Activated CD8-positive, alpha-beta memory T cell treated with anti-CD3 and anti-CD28 coated beads, Interleukin-2, amount 50 U/mL, for 1 hour (primary cell): ENCODE data around the gene BRD1.
"Not testable (repeated sequence)": the region's sequence is repeated elsewhere in the genome, so short reads cannot be mapped to it uniquely, and the experiment has no call there.

Experiments
- DNase-seq: peaks from one replicate; pipeline ENCODE4 v3.0.0-alpha.2; 2020; ENCODE audit errors: extremely low read depth

The BRD1 gene

DNA sequence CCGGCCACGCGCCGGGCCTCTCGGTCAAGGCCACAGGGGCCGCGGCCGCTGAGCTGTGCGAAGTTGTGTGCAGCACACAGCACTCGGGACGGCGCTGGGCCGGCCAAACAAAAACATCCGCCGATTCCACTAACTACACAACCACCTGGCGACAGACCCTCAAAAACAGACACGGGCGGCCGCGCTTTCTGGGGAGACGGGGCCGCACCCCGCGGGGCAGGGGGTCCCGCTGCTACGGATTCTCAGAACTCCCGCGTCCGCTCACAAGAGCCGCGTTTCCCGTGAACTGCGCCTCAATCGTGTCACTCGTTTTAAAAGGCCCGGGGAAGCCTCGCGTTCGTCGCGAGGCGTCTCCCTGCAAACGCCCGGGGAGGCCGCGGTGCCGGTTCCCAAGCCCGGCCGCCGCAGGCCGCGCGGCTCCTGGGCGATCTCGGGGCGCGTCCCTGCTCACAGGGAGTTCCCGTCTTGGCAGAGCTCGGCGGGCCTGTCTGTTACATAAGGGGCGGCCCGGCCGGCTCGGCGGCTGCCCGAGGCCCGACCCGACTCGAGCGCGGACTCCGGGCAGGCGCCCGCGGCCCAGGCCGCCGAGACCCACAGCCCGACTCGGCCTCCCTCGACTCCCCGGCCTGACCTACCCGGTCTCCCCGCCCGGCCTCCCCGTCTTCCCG, 936 bp downstream of the BRD1 start:
- no peak for DNase-seq

DNA sequence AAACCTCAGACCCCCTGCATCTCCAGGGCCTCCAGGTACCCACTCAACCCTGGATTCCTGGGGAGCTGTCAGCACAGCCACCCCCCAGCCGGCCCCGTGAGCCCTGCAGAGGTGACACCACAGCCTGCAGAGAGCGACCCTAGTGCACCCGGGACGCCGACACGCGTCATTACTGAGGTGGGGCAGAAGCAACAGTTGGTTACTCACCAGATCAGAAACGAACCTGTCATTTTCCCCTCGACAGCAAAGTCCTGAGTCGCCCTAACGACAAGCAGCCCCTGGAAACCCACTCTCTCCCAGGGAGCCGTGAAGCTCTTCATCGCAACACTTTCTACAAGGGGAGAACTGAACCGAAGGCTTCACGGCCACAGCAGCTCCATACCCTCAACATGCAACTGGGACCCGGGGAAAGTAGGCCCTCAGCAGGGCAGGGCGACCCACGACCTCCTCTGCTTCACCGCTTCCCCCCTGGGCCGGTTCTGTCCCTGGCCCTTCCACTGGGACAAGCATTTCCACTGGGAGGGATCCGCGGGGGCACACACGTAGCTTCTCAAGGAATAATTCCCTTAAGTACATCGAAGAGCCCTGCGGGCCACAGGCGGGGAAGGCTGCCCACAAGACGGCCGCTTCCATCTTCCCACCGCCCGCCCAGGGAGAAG, 1.6 kb downstream of the BRD1 start:
- peak; percentile 71 for DNase-seq

DNA sequence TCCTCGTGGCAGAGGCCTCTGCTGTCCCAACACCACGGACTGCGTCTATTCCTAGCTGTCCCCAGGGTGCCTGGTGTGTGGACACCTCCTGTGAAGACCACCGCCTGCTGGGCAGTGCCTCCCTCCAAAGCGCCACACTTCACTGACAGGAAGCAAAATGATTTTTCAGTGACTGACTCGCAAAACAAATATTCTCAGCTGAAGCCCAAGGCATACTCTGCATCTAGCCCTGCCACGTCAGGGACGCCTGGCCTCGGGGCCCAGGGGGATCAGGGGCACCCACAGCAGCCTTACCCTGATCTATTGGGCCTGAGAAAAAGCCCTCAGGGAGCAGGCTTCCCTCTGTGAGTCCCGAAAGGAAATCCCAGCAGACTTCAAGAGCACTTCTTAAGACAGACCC, 2.2 kb downstream of the BRD1 start:
- DNase-seq = no peak

DNA sequence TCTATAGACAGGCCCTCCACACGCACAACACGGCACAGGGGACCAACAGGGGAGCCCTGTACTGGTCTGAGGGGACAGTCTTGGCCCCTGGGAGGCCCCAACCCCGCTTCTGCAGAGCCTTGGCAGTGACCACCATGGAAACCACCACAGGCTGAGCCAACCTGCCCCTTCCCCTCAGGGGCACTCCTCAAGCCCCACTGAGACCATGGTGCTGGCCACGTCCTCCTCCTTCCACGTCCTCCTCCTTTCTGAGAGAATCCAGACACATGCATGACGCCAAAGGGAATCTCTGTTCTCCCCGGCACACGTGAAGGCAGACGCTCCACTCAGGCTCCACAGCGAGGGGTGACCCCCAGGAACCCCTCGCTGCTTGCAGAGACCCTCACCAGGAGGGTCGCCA, 2.7 kb downstream of the BRD1 start:
- DNase-seq = no peak

DNA sequence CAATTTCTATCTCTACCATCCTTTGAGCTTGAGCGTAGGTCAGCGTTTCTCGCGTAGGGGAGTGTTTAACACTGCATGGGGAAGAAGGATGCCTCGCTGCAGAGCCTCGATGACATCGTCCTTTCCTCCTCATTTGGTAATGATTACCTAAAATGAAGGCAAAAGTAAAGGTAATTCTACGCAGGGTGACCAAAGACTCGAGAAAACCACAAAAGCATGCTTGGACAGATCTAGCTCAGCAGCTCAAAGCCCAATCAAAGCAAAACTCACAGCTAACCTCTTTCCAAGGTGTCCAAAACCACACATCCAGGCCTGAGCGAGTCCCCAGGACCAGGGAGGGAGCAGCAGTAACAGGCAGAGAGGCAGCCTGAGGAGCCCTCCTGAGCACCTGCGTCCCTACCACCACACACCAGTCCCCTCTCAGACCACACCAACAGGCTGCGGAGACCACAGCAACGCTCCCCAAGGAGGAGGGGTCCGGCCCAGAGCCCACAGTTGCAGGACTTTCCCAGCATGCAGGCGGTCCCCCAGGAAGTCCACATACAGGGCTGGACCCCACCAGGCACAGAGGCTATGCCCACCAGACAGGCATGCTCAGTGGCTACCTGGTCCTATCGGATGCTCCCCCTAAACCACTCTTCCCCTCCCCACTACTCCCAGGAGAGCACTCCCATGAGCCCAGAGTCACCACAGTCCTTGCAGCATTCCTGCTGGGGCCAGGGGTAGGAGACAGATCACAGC, 3.3 kb downstream of the BRD1 start:
- DNase-seq = no peak

DNA sequence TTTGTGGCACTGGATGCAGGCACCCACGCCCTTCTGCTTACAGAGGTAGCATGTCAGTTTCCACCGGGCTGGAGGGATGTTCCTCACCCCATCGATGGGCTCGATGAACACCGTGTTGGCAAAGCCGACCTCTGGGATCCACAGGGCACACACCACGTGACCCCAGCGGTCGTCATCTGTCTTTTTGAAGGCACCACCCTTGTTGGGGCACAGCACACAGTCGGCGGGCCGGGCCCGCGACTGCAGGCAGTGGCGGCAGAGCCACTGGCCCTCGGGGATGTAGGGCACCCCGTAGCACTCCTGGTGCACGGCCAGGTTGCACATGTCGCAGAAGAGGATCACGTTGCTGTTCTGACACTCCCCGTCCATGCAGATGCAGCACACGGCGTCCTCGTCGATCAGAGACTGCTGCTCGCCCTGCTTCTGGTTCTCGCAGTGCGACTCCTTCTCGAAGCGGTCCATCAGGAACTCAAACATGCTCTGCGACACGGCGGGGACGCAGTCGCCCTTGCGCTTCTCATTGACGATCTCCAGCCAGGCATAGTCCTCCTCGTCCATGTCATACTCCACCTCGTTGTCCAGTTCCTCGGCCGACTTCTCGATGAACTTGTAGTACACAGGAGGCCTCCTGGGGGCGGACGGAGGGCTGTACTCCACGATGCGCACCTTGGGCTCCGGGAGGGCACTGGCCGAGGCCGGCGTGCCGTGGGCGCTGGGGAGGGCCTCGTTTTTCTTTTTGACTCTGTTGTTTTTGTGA, 4.2 kb downstream of the BRD1 start:
- DNase-seq = no peak

DNA sequence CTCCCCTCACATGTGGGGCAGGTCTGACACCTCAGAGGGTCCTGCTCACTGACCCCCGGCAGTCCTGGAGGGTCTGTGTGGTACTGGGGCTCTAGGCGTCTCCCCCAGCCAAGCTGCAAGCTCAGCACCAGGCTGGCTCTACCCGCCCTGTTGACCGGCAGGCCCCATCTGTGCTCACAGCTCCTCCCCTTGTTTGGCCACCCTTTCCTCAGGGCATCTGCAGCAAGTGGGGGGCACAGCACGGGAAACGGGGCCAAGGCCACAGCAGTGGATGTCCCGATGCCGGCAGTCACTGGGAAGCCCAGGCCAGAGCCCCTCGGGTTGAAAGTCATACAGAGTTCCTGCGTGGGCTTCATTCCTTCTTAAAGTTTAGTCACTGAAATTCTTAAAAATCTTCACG, 5.9 kb downstream of the BRD1 start:
- not testable (repeated sequence) for DNase-seq

DNA sequence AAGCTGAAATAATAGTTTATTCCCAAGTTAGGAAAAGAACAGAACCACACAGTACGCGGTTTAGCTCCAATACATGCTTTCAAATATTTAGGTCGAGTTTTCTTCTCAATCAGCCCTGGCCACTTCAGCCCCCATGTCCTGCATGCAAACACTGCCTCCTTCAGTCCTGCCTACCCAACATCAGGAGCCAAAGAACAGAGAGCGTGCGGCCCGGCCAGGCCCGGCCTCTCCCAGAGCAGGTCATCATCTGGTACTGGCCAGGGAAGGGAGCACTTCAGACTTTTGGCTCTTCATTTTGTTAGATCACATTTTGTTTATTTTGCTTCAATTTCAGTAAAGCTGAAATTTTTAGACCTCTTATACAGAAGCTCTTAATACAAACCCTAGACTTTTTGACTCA, 6.7 kb downstream of the BRD1 start:
- DNase-seq = no peak

DNA sequence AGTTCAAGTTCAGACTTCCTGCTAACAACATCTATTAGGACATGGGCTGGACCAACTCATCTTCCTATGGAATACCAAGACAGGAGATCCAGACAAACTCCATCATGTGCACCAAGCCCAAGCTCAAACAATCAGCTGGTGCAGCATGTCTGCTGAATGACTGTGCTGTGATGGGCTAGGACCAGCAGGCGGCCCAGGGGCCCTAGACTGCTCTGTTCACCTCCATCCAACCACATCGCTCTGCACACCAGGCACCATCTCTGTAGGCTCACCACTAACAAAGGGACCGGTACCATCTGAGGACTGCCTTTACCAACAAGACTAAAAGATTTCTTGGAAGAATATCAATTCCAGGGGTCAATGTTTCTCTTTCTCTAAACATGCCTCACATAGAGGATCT, 10.3 kb downstream of the BRD1 start:
- DNase-seq = no peak

DNA sequence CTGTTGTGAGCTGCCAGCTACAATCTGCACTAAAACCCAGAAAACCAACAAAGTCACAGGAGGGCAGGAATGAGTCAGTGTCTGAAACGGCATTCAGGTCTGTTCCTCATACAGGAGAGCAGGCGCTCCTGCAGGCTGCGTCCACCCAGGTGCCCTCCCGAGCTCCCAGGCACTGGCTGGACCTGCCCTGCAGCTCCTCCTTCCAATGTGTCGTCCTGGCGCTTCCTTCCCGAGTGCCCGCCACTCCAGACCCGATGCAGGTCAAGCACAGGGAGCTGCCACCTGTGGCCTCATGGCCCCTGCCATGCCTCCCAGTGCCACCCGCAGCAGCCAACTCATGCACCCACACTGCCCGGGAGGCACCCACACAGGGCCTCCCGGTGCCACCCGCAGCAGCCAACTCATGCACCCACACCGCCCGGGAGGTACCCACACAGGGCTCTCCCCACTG, 12.0 kb downstream of the BRD1 start:
- no peak for DNase-seq

DNA sequence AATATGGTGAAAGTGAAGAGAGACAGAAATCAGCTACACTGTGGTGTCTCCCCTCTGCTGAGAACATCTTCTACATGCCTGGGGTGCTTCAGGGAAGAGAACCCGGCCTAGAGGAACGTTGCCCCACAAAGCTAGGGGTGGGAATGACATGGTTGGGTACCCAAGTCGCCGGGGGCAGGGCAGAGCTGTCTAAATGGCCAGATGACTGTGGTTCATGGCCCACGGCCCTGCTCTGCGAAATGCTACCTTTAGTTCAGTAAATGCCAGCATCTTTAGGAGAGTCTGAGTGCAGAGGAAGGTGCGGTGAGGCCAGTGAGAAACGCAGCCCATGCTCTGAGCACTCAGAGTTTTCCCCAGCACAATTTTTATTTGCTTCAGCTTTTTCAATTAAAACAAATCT, 12.8 kb downstream of the BRD1 start:
- no peak for DNase-seq

DNA sequence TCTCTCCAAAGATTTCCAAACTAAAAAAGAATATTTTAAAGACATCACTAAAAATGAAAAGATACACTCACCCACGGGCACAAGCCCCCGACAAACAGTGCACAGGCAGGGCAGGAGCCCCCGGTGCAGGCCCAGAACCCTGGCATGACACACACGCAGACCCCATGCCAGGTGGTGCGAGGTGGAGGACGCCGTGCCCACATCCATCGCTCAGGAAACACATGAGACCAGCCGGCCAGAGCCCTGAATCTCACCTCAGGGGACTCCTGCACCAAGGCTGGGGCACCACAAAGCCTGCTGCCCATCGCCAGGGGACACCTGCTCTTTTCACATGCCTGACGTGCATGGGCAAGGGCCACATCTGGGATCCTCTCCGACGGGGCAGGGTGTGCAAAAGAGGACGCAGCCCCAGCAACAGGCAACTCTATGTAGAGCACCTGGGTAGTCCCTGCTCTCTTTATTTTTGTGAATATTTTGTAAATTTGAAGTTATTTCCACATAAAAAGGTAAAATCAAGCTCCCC, 13.4 kb downstream of the BRD1 start:
- no peak for DNase-seq

DNA sequence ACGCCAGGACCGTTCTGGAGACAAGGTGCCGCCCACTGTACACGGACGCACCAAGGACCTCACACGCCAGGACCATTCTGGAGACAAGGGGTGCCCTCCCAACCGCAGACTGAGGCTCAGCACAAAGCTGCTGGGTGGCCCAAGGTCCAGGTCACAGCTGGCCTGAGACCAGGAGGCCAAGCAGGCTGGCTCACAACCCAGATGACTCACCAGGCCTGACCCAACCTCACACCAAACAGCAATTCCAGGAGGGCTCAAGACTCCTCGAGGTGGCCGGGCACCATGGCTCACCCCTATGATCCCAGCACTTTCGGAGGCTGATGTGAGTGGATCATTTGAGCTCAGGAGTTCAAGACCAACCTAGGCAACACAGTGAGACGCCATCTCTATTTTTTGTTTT, 14.8 kb downstream of the BRD1 start:
- no peak for DNase-seq

DNA sequence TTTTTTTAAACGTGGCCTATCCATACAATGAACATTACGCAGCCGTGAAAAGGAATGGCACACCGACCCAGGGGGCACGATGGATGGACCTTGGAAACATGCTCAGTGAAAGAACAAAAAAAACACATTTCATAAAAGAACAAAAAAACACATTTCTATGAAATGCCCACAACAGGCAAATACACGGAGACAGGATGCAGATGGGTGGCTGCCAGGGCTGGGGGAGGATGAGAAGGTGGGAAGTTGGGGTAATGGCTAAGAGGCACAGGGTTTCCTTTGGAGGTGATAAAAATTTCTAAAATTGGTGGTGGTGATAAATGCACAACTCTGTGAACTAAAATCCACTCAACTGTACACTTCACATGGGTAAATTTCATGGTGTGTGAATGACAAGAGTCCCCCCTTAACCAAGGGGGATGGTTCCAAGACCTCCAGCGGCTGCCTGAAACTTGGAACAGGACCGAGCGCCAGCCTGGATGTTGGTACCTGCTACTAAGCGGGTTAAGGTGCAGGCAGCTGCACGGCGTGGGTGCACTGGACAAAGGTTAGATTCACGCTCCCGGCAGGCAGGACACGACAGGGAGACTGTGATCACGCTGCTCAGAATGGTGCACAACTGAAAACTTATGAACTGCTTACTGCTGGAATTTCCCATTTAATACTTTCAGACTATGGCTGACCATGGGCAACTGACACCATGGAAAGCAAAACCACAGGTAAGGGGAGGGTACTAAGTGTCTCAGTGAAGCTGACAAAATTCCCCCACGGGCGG, 16.5 kb downstream of the BRD1 start:
- no peak for DNase-seq

DNA sequence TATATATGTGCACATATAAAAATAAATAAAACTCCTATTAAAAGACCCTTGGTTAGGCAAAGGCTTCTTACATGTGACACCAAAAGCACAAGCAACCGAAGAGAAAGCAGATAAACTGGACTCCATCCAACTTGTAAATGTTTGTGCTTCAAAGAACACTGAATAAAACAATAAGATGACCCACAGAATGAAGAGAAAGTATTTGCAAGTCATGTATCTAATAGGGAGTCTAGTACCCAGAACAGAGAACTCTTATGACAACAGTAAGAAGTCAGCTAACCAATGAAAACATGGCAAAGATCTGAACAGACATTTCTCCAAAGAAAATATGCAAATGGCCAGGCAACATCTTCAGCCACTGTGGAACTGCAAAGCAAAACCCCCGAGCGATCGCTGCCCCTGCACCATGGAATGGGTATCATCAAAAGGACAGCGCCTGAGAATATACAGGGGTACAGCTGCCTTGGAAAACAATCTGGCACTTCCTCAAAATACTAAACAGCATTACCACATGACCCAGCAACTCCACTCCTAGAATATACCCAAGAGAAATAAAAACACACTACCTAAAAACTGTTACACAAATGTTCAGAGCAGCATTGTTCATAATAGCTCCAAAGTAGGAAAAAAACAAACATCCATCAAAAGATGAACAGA, 17.2 kb downstream of the BRD1 start:
- no peak for DNase-seq

DNA sequence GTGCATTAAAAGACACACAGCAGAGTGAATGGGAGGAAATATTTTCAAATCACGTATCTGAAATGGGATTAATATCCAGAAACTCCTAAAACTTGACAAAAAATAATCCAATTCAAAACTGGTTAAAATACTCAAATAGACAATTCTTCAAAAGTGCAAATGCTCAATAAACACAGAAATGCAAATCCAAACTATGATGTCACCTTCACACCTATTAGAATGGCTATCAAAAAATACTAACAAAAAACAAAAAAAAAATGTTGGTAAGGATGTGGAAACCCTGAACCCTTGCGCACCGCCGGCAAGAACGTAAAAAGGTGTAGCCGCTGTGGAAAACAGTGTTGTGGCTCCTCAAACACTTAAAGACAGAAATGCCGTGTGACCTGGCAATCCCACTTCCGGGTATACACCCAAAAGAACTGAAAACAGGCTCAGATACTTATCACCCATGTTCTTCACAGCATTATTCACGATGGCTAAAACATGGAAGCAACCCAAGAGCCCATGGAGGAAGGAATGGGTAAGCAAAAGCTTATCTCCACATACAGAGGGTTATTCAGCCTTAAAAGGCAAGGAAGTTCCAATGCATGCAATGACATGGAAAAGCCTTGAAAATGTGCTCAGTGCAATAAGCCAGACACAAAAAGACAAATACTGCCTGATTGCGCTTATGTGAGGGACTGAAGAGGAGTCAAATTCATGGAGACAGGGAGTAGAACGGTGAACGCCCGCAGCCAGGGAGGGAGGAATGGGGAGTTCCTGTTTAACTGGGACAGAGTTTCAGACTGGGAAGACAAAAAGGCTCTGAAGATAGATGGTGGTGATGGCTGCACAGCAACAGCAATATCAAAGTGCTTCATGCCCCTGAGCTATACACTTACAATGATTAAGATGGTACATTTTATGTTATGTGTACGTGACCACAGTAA, 19.6 kb downstream of the BRD1 start:
- DNase-seq = no peak

DNA sequence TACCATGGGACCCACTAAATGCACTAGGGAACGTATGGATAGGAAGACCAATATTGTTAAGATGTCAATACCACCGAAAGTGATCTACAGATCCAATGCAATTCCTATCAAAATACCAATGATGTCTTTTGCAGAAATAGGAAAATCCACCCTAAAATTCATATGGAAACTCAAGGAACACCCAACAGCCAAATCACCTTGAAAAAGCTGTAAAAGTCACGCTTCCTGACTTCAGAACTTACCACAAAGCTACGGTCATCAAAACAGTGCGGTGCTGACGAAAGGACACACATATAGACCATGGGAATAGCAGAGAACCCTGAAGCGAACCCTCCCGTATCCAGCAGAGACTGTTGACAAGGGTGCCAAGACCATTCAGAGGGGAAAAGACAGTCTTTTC, 20.5 kb downstream of the BRD1 start:
- DNase-seq = no peak

DNA sequence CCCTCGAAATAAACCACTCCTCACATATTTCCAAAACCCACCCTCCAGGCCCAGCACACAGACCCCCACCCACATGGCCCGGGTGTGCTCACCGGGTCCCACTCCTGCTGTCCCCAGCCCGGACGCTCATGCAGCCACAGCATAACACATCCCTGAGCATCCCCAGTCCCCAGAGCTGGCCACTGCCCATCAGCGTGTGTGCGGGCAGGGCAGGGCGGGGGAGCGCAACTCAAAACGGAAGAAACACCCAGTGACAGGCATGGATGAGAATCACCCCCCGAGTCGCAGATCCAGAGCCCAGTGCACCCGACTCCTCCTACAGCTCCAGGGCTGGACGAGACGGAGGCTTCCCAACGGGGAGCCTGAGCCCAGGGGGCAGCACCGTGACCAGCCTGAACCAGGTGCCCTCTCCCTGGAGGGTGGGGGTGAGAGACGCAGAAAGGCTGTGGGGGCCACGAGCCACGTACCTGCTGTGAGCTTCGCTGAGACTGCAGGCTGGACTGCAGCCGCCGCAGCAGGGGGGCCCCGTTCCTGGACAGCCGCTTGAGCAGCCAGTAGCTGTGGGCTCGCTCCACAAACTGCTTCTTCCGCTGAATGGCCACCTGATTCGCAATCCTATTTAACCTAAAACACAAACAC, 23.8 kb downstream of the BRD1 start:
- no peak for DNase-seq

DNA sequence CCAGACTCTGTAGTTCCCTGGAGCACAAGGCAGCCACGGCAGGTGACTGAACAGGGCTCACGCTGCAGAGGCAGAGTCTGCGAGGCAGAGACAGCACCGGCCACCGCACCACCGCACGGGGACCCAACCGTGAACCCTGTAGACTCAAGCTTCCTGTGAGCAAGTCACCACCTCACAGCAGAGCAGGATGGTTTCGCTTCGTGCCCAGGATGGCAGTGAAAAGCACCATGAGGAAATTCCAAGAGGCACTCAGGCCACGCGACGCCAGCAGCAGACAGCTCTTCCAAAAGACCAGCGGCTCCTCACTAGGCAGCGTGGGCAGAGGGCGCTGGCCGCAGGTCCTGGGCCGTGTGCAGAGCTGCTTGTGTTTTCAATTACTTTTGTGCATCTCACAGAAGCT, 24.5 kb downstream of the BRD1 start:
- DNase-seq = no peak
